Measurements from ENCODE around the gene RAB11FIP4.

DNA sequence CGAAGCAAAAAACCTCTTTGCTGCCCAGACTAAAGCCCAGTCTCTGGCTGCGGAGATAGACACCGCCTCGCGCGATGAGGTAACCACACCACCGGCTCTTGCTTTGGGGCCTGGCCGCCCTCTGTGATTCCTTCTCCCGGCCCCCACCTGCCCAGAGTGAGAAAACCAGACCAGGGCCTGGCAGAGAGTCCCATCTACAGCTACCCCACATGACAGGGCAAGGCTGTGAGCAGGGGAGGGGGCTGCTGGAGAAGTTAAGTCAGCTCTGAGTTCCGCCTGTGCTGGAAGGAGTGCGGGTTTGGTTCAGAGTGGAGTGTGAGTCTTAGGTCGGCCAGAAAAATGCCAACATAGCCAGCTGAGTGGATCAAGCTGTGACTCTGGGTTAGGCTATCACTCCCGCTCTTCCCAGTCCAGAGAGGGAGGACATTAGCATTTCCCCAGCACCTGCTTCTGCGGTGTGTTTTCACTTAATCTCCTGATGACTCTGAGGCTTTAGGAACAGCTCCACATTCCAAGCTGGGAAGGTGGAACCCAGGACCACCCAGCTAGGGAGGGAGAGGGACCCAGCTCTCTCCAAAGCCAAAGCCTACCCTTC is 139.0 kb downstream of the RAB11FIP4 start:
- TF ChIP-seq, protein P1, sequence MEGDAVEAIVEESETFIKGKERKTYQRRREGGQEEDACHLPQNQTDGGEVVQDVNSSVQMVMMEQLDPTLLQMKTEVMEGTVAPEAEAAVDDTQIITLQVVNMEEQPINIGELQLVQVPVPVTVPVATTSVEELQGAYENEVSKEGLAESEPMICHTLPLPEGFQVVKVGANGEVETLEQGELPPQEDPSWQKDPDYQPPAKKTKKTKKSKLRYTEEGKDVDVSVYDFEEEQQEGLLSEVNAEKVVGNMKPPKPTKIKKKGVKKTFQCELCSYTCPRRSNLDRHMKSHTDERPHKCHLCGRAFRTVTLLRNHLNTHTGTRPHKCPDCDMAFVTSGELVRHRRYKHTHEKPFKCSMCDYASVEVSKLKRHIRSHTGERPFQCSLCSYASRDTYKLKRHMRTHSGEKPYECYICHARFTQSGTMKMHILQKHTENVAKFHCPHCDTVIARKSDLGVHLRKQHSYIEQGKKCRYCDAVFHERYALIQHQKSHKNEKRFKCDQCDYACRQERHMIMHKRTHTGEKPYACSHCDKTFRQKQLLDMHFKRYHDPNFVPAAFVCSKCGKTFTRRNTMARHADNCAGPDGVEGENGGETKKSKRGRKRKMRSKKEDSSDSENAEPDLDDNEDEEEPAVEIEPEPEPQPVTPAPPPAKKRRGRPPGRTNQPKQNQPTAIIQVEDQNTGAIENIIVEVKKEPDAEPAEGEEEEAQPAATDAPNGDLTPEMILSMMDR (IDR thresholded peaks at IDR 0.05): no peak
- TF ChIP-seq POLR2A (IDR thresholded peaks at IDR 0.05) (no peak), EP300 (IDR thresholded peaks at IDR 0.05; ENCODE audit: low read depth) (no peak)

Measured in transverse colon (tissue), 3 donors.